A549 treated with Mapracorat at 1 μM for 4 hours (cell line): Measurements from ENCODE around the gene FZR1. TPM values are rescaled to one million over a fixed set of nuclear protein-coding genes. Genes with fewer than 3 reads are reported as not detected.

Experiments used
- total RNA-seq: library from RNA; stranded (reverse); fragments of 200-300 nt; extraction: Qiagen RNA extraction; gene quantifications from 5 replicates; pipeline ENCODE4 v1.2.3, GENCODE V29; 2022

Gene FZR1
- total RNA-seq: 22.2 to 38.0 TPM (median 33.7 TPM) in 5 replicates

GRCh38 chr19:3505598-3506383 is at the start of gene FZR1:
Gene FZR1 (plus strand): TSS chr19:3506311. CDS start chr19:3522990, 16,679 bp downstream.

DNA sequence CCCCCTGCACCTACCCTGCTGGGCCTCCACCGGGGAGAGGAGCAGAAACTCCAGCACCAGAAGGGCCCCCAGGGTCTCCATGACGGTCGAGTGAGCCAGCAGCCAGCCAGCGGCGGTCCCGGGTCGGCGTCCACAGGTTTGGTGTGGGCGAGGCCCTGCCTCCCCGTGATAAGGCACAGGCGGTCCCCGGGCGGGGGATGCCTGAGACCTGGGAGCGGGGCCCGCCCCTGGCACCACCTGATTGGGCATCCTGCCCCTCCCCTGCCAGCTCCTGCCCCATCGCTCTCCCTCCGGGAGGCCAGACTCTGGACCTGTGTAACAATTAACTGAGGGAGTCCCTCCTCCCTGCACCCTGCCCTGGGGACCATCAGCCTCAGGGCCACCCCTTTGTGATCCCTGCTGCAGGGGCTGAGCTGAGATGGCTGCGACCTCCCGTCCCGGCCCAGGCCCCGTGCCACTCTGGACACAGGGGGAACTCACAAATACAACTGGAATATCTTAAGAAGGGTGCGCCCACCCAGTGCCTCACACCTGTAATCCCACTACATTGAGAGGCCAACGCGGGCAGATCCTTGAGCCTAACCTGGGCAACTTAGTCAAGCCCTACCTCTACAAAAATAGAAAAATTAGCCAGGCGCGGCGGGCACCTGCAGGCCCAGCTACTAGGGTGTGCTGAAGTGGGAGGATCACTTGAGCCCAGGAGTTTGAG is 25.6 kb upstream of the FZR1 start, which contains the start of gene SMIM24:
TSS of gene SMIM24 (minus strand) at position 143 of the 709 bp plus-strand sequence. CDS start at position 81, 62 bp downstream.

GRCh38 chr19:3483226-3483628 is 22.9 kb upstream of the FZR1 start, which contains the start of gene SMIM44:
Gene SMIM44 (minus strand): TSS chr19:3483441. CDS start chr19:3483403, 38 bp downstream.

GRCh38 chr19:3500429-3501101 is 5.5 kb upstream of the FZR1 start, which contains the start of gene DOHH:
Gene DOHH (minus strand): TSS chr19:3500674. CDS start chr19:3496814, 3,860 bp downstream.

DNA sequence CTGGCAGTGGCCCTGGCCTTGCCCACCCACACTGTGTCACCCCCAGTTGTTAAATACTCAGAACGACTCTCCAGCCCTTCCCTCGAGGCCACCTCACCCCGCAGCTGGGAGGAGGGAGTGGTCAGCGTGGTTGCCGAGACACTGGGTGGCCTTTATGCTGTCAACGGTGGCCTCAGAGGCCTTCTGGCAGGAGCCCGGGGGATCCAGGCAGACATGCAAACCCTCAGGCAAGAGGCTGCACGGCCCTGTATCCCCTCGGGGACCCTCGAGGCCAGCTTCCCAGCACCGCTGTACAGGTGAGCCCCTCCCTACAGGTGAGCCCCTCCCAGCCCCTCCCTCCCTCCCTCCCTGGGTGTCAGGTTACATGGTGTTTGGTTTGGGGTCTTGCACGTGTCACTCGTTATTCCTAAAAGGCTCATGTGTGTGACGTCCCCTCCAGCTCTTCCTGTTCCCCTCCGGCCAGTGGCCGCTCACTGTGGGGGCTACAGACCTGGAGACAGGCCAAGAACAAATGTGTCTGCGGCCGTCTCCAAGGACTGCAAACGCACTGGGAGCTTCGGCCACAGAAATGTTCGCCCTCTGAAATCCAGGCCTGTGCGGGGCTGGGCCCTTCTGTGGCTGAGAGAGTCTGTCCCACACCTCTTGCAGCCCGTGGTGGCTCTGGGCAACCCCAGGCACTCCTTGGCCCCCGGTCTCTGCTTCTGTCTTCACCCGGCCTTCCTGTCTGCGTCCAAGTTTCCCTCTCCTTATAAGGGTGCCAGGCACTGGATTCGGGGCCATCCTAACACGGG is 33.0 kb downstream of the FZR1 start, which contains the start of gene TEKTIP1:
TSS of gene TEKTIP1 (plus strand) at position 210 of the 791 bp plus-strand sequence. CDS start at position 214, 4 bp downstream.

DNA sequence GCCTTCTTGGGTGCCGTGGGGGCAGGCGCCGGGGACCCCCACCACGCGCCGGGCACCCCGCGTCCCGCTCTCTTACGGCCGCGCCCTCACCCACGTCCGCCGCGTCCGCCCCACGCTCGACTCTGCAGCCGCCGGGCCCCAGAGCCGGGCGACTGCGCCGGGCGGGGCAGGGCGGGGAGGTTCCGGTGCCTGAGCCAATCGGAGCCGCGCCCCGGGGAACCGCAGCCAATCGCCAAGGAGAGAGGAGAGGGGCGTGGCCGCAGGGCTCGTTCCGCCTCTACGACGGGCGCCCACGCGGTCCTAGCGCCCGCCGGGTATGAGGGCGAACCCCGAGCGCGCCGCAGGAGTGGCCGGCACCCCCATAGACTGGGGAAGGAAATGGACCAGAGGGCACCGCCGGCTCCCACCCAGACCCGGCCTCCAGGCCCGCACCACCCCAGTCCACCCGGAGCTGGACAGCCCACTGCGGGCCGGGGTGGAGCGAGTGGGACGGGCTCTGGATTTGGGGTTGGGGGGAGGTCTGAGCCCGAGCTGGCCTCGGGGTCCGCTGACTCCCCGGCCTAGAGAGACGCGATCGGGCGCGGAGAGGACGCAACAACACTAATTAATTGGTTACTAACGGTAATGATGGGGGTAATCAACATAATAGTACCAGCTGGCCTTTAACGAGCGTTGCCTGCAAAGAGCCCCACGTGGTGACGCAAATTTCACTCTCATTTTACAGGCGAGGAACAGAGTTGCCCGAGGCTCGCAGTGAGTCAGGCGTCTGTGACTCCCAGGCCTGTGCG is 51.5 kb downstream of the FZR1 start, which contains the start of gene MFSD12:
TSS of gene MFSD12 (minus strand) at position 126 of the 788 bp plus-strand sequence. CDS start 183 bp downstream, outside the sequence.

GRCh38 chr19:3572855-3573161 is 66.7 kb downstream of the FZR1 start, which contains the start of gene HMG20B:
Gene HMG20B (plus strand): TSS chr19:3572944. CDS start chr19:3573310, 366 bp downstream.

DNA sequence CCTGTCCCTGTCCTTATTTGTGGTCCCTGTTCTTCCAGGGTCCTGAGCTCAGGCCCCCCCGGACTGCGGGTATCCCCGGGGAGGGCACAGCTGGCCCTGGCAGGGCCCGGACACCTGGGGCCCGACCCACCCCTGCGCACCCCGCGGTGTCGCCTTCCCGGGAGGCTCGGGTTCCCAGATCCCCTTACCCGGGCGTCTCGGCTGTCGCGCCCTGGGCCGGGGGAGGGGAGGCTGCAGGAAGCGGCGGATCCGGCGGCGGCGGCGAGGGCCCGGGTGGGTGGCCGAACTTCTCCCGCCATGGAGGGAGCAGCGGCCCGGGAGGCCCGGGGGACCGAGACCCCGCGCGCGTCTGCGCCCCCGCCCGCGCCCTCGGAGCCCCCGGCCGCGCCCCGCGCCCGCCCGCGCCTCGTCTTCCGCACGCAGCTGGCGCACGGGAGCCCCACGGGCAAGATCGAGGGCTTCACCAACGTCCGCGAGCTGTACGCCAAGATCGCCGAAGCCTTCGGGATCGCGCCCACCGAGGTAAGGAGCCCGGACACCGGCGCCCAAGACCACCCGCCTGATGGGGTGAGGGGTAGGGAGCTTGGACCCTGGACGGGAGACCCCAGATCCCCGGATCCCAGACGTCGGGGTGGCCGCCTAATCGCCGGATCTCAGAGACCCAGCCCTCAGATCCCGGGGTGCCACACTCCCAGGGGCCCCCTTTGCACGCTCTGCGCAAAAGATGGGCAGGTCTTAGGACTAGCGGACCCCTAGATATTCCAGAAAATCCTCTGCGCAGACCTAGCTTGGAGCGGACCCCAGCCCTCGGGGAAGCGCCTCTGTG is 79.4 kb downstream of the FZR1 start, which contains the start of gene GIPC3:
TSS of gene GIPC3 (plus strand) at position 178 of the 826 bp plus-strand sequence. CDS start at position 298, 120 bp downstream.

Other genes with a start within 250 kb of the FZR1 start
- gene NFIC, start 139.7 kb upstream of the FZR1 start, total RNA-seq: 36.1 to 51.1 TPM (median 44.7 TPM) in 5 replicates
- gene SMIM24, start 25.8 kb upstream of the FZR1 start, total RNA-seq: 0.26 to 1.0 TPM (median 0.50 TPM) in 5 replicates
- not detected in 5 replicates for gene SMIM44, start 22.9 kb upstream of the FZR1 start, total RNA-seq
- 10.9 to 21.1 TPM (median 17.4 TPM) in 5 replicates for gene DOHH, start 5.6 kb upstream of the FZR1 start, total RNA-seq
- gene TEKTIP1, start 32.9 kb downstream of the FZR1 start, total RNA-seq: not detected in 5 replicates
- gene MFSD12, start 51.3 kb downstream of the FZR1 start, total RNA-seq: 105 to 153 TPM (median 148 TPM) in 5 replicates
- gene HMG20B, start 66.6 kb downstream of the FZR1 start, total RNA-seq: 40.2 to 70.6 TPM (median 61.9 TPM) in 5 replicates
- 0.17 to 0.26 TPM (median 0.23 TPM) in 5 replicates for gene GIPC3, start 79.2 kb downstream of the FZR1 start, total RNA-seq
- 0.79 to 1.5 TPM (median 1.3 TPM) in 5 replicates for gene TBXA2R, start 100.6 kb downstream of the FZR1 start, total RNA-seq
- 12.1 to 19.2 TPM (median 18.9 TPM) in 5 replicates for gene CACTIN, start 120.5 kb downstream of the FZR1 start, total RNA-seq
- 7.6 to 12.8 TPM (median 11.8 TPM) in 5 replicates for gene PIP5K1C, start 194.2 kb downstream of the FZR1 start, total RNA-seq
- gene TJP3, start 202.1 kb downstream of the FZR1 start, total RNA-seq: 0.54 to 1.1 TPM (median 0.65 TPM) in 5 replicates